Adrenal gland (tissue), 12 donors: ENCODE measurements around the gene RRAD. TPM values are rescaled to one million over a fixed set of nuclear protein-coding genes. Genes with fewer than 3 reads are reported as not detected.

Experiments
- DNase-seq, 7 donors: peaks; one replicate each; pipeline ENCODE4 v3.0.0-alpha.2; 2019 to 2020
- H3K27ac ChIP-seq, 5 donors: fragments of 200-600 bp; sonication (generic) in 4 of 5; 1 replicate in 3 of 5; 2 replicates in 2 of 5; pipeline versions ENCODE4 v1.5.1 to v1.8.0; 2016 to 2020; ENCODE audit warnings: mild to moderate bottlenecking in 1 of 5
- H3K27me3 ChIP-seq: fragments of 200-600 bp; 2 replicates; pipeline ENCODE4 v1.8.0; 2021
- H3K36me3 ChIP-seq, 2 donors: fragments of 200-600 bp; replicated peaks in 1 of 2; 1 replicate in 1 of 2; 2 replicates in 1 of 2; pipeline versions ENCODE4 v1.5.1 to v1.8.0; 2018 to 2022
- H3K4me1 ChIP-seq, 2 donors: fragments of 200-600 bp; replicated peaks in 1 of 2; 1 replicate in 1 of 2; 2 replicates in 1 of 2; pipeline versions ENCODE4 v1.5.1 to v1.8.0; 2018 to 2021
- H3K4me3 ChIP-seq, 4 donors: fragments of 200-600 bp; sonication (generic) in 3 of 4; one replicate each; pipeline ENCODE4 v1.5.1; 2016 to 2018
- H3K9me3 ChIP-seq, 3 donors: fragments of 200-600 bp; sonication (generic) in 1 of 3; replicated peaks in 1 of 3; 1 replicate in 2 of 3; 2 replicates in 1 of 3; pipeline versions ENCODE4 v1.5.1 to v1.8.0; 2016 to 2021
- CTCF ChIP-seq, 6 experiments: fragments of 450-650 bp in 4 of 6; fragments of 200-600 bp in 2 of 6; sonication (generic) in 1 of 6; IDR thresholded peaks; 1 replicate in 5 of 6; 2 replicates in 1 of 6; pipeline versions ENCODE4 v1.5.1 to v1.8.0; 2016 to 2021; ENCODE audit warnings: antibody characterized with exemption in 6 of 6, mild to moderate bottlenecking in 2 of 6, moderate library complexity in 1 of 6
- POLR2A ChIP-seq, 2 donors: fragments of 450-650 bp; IDR thresholded peaks; one replicate each; pipeline ENCODE4 v1.6.1; 2017; ENCODE audit warnings: antibody characterized with exemption in 2 of 2, mild to moderate bottlenecking in 2 of 2, moderate library complexity in 1 of 2
- WGBS, 4 donors: extraction: QIAGEN DNeasy Blood & Tissue Kit in 2 of 4; methylation state at CpG; one replicate each; pipeline versions ENCODE4 v1.1.5 to v1.1.7; 2013 to 2017; 5-methylcytosine and 5-hydroxymethylcytosine counted together
- intact Hi-C, 2 donors: fragments of 100-400 bp; cut with DNase I; formaldehyde crosslinking; loops; one replicate each; pipeline versions ENCODE4 v1.14.1 to v1.15.0; 2022 to 2023
- polyA plus RNA-seq, 3 donors: library from polyadenylated mRNA; stranded (reverse); fragments of 200-250 nt in 2 of 3; fragments of 350-450 nt in 1 of 3; fragmentation: Illumina TruSeq in 1 of 3; extraction: RNeasy Lipid Tissue Mini Kit (QIAGEN cat#74804) in 1 of 3; gene quantifications; one replicate each; pipeline ENCODE4 v1.2.3, GENCODE V29; 2013 to 2014
- total RNA-seq, 9 donors: library from RNA; depleted of rRNA in 4 of 9; stranded (reverse); fragments of >200 nt in 4 of 9; fragments of 120-200 nt in 1 of 9; fragmentation: NEBNext Ultra II Directional in 1 of 9; extraction: Animal tissue kit (Norgen Biotek cat#: 25700) in 1 of 9; gene quantifications; one replicate each; pipeline versions ENCODE4 v1.1.0 to v1.2.4, GENCODE V29; 2013 to 2023
- donor health status: healthy with polysubstance abuse.
- donor health status: Bipolar disorder and iron deficiency.
- donor health status: DM: yes; HTN: yes; CAD: no.
- donor health status: DM: no; HTN: no; CAD: no.
- donor health status: DM: no; HTN: no; CAD: no.
- donor health status: DM: yes; HTN: yes; CAD: no.

RRAD gene
- total and polyA plus RNA-seq, 12 donors = 0.22 to 52.5 (median 13.0) TPM

GRCh38 chr16:66890799-66891198 lies 34.5 kb downstream of the RRAD start:
- 84 to 91% (median 87%) methylated on average over 2 of the region's 2 CpGs for WGBS, 4 donors
- Histone ChIP-seq H3K27me3 (no peaks in the 10 kb centered on the region), H3K4me1 (peaks cover 0 to 12% of the 10 kb centered on the region in 2 donors), H3K36me3 (no peaks in the 10 kb centered on the region), H3K9me3 (no peaks in the 10 kb centered on the region), H3K4me3 (no peak overlapping the region), H3K27ac (no peak overlapping the region)
- no peak for DNase-seq
- TF ChIP-seq POLR2A (IDR thresholded peaks at IDR 0.05) (no peak), CTCF (IDR thresholded peaks at IDR 0.05) (no peak)
- intact Hi-C loops = no loop called here

- Histone ChIP-seq H3K4me1 (peaks cover 0 to 12% of the 10 kb centered on the region in 2 donors), H3K9me3 (no peaks in the 10 kb centered on the region), H3K27ac (no peak overlapping the region), H3K27me3 (no peaks in the 10 kb centered on the region), H3K4me3 (no peak overlapping the region), H3K36me3 (peaks cover 0 to 10% of the 10 kb centered on the region in 2 donors)
- 67 to 78% (median 71%) methylated on average over 4 of the region's 4 CpGs for WGBS, 4 donors
- intact Hi-C loops = no loop called here
- TF ChIP-seq POLR2A (IDR thresholded peaks at IDR 0.05) = no peak
- TF ChIP-seq CTCF (IDR thresholded peaks at IDR 0.05) = no peak
- no peak for DNase-seq
Observed at GRCh38 chr16:66889622-66890021, 35.7 kb downstream of the RRAD start.

- H3K4me1 ChIP-seq = peaks cover 0 to 12% of the 10 kb centered on the region in 2 donors
- no peaks in the 10 kb centered on the region for H3K9me3 ChIP-seq
- H3K27ac ChIP-seq = peak overlapping the region in 1 of 5 donors; percentile 52
- DNase-seq = peak in 1 of 7 donors; percentile 65
- H3K36me3 ChIP-seq = peaks cover 0 to 17% of the 10 kb centered on the region in 2 donors
- WGBS, 4 donors = 86 to 92% (median 90%) methylated on average over 6 of the region's 6 CpGs
- intact Hi-C loops = no loop called here
- TF ChIP-seq CTCF (IDR thresholded peaks at IDR 0.05) (no peak), POLR2A (IDR thresholded peaks at IDR 0.05) (no peak)
- H3K4me3 ChIP-seq = no peak overlapping the region
- H3K27me3 ChIP-seq = no peaks in the 10 kb centered on the region
Observed at GRCh38 chr16:66888647-66889615, 36.4 kb downstream of the RRAD start.

GRCh38 chr16:66886914-66887313 lies 38.4 kb downstream of the RRAD start:
- H3K27me3 ChIP-seq = no peaks in the 10 kb centered on the region
- no peak overlapping the region for H3K27ac ChIP-seq
- TF ChIP-seq CTCF (IDR thresholded peaks at IDR 0.05) (no peak), POLR2A (IDR thresholded peaks at IDR 0.05) (no peak)
- no peaks in the 10 kb centered on the region for H3K9me3 ChIP-seq
- no peak for DNase-seq
- H3K4me1 ChIP-seq = peaks cover 0 to 12% of the 10 kb centered on the region in 2 donors
- WGBS, 4 donors = 78 to 83% (median 82%) methylated on average over 3 of the region's 3 CpGs
- H3K4me3 ChIP-seq = no peak overlapping the region
- H3K36me3 ChIP-seq = peaks cover 0 to 17% of the 10 kb centered on the region in 2 donors
- intact Hi-C loops = no loop called here
